ENCODE results near the gene SIAH3. TPM values are rescaled to one million over a fixed set of nuclear protein-coding genes. Genes with fewer than 3 reads are reported as not detected.

Gene SIAH3
- total RNA-seq, 6 experiments from 2014 or later = not detected

Other genes with a start within 250 kb of the SIAH3 start
- not detected for gene ERICH6B, start 236.0 kb downstream of the SIAH3 start, total RNA-seq (2021; fragmentation: NEBNext Ultra II Directional; extraction: Animal tissue kit (Norgen Biotek cat#: 25700))
- gene CBY2, start 149.4 kb downstream of the SIAH3 start, total RNA-seq (2021; fragmentation: NEBNext Ultra II Directional; extraction: Animal tissue kit (Norgen Biotek cat#: 25700)) = not detected
- gene ZC3H13, start 201.0 kb upstream of the SIAH3 start, total RNA-seq (2021; fragmentation: NEBNext Ultra II Directional; extraction: Animal tissue kit (Norgen Biotek cat#: 25700)) = 10 to 100 TPM; 31.8 to 40.1 (median 35.6) TPM

Data from HFFc6 (cell line).